Measurements from ENCODE around the gene EEIG2.

Gene EEIG2

DNA sequence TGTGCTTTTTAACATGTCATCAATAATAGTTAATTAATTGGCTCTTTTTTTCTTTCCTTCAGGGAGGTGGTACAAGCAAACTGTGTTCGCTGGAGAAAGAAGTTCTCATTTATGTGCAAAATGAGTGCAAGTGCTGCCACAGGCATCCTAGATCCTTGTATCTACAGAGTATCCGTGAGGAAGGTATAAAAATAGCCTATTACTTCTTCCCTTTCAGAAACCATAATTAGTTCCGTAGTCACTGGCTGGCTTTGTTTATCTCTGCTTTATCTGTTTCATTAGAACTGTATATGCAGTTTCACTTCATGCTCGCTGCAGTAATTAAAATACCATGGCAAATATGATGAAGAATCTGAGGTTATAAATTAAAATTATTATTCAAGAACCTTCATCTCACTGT, 40.6 kb downstream of the EEIG2 start:
- no peak for DNase-seq (ENCODE audit: extremely low read depth, insufficient read length)
- no peak for TF ChIP-seq CTCF (IDR thresholded peaks at IDR 0.05; ENCODE audit: insufficient read depth, low read length, poor library complexity, severe bottlenecking)
- H3K36me3 ChIP-seq (ENCODE audit: control insufficient read depth, insufficient read depth, low read length): no peaks in the 10 kb centered on the region
- H3K27me3 ChIP-seq (replicated peaks; ENCODE audit: control insufficient read depth, insufficient read depth, low read length): no peaks in the 10 kb centered on the region
- no peak overlapping the region for H3K4me3 ChIP-seq (replicated peaks; ENCODE audit: low read depth, low read length)

- DNase-seq (ENCODE audit: extremely low read depth, insufficient read length): no peak
- no peak for TF ChIP-seq CTCF (IDR thresholded peaks at IDR 0.05; ENCODE audit: insufficient read depth, low read length, poor library complexity, severe bottlenecking)
Measured at GRCh38 chr1:108601708-108602410, 42.0 kb downstream of the EEIG2 start.

DNA sequence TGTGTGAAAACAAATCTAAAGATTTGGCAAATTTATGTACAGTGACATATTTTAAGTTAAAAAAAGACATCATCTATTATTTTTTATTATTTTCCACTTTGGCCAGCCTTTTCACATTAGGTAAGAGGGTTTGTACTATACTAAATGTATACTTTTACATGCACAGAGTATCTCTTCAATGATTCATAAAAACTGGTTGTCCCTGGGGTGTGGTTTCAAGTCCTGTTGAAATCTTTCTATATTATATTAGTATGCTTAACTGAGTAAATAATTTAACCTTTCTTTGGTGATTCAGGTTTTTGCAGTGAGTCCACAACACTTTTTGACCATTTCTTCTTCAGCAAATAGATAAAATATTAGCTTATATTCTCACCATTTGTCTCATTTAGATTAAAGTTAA, 45.7 kb downstream of the EEIG2 start:
- Histone ChIP-seq H3K4me3 (replicated peaks; ENCODE audit: low read depth, low read length) (no peak overlapping the region), H3K36me3 (ENCODE audit: control insufficient read depth, insufficient read depth, low read length) (no peaks in the 10 kb centered on the region), H3K27me3 (replicated peaks; ENCODE audit: control insufficient read depth, insufficient read depth, low read length) (no peaks in the 10 kb centered on the region)
- no peak for DNase-seq (ENCODE audit: extremely low read depth, insufficient read length)
- no peak for TF ChIP-seq CTCF (IDR thresholded peaks at IDR 0.05; ENCODE audit: insufficient read depth, low read length, poor library complexity, severe bottlenecking)

More at GRCh38 chr1:108601708-108602410, 42.0 kb downstream of the EEIG2 start:
- no peak overlapping the region for H3K4me3 ChIP-seq (replicated peaks; ENCODE audit: low read depth, low read length)
- no peaks in the 10 kb centered on the region for H3K27me3 ChIP-seq (replicated peaks; ENCODE audit: control insufficient read depth, insufficient read depth, low read length)
- no peaks in the 10 kb centered on the region for H3K36me3 ChIP-seq (ENCODE audit: control insufficient read depth, insufficient read depth, low read length)

DNA sequence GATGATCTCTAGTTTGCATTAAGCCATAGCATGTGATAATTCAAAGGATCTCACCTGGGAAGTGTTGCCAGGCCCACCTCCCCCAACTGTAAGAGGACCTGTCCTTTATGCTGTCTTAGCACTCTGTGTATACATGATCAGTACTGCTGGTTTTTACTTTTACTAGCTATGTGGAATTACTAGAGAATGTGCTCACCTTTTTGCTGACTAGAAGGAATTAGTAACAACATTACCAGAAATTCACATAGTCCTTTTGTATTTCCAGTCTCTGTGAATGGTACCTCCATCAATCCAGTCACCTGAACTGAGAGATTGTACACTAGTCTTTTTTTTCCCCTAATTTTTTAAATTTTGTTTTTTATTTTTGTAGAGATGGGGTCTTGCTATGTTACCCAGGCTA, 46.6 kb downstream of the EEIG2 start:
- TF ChIP-seq CTCF (IDR thresholded peaks at IDR 0.05; ENCODE audit: insufficient read depth, low read length, poor library complexity, severe bottlenecking): no peak
- no peak overlapping the region for H3K4me3 ChIP-seq (replicated peaks; ENCODE audit: low read depth, low read length)
- DNase-seq (ENCODE audit: extremely low read depth, insufficient read length): no peak
- H3K27me3 ChIP-seq (replicated peaks; ENCODE audit: control insufficient read depth, insufficient read depth, low read length): no peaks in the 10 kb centered on the region
- no peaks in the 10 kb centered on the region for H3K36me3 ChIP-seq (ENCODE audit: control insufficient read depth, insufficient read depth, low read length)

DNA sequence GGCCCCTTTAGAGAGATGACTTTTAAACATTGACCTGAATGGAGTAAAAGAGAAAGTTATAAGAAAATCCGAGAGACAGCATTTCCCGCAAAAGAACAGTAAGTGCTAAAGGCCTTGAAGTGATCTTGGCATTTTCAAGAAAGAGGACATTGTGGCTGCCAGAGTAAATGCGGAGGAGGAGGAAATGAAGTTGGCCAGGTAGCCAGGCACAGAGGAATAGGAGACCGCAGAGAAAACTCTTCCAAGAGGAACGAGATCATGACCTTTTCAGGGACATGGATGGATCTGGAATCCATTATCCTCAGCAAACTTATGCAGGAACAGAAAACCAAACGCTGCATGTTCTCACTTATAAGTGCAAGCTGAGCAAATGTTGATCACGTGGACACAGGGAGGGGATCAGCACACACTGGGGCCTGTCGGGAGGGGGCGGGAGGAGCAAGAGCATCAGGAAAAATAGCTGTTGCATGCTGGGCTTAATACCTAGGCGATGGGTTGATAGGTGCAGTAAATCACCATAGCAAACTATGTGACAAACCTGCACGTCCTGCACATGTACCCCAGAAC, 49.7 kb downstream of the EEIG2 start:
- Histone ChIP-seq H3K36me3 (ENCODE audit: control insufficient read depth, insufficient read depth, low read length) (no peaks in the 10 kb centered on the region), H3K4me3 (replicated peaks; ENCODE audit: low read depth, low read length) (no peak overlapping the region), H3K27me3 (replicated peaks; ENCODE audit: control insufficient read depth, insufficient read depth, low read length) (no peaks in the 10 kb centered on the region)
- no peak for DNase-seq (ENCODE audit: extremely low read depth, insufficient read length)
- TF ChIP-seq CTCF (IDR thresholded peaks at IDR 0.05; ENCODE audit: insufficient read depth, low read length, poor library complexity, severe bottlenecking): no peak
